OCI-LY1 (cell line): ENCODE results near the gene ELN.
A peak's percentile ranks its signal among the peaks of the same experiment; 100 is the strongest.

Experiments
- H2AFZ ChIP-seq: fragments of 200-600 bp; sonication (generic), shearing (Covaris generic); 2 replicates; pipeline ENCODE4 v1.6.0; 2014; ENCODE audit warnings: antibody characterized with exemption, mild to moderate bottlenecking, low read length
- H3F3A ChIP-seq: fragments of 200-600 bp; sonication (generic), shearing (Covaris generic); 2 replicates; pipeline ENCODE4 v1.6.0; 2014; ENCODE audit warnings: mild to moderate bottlenecking, antibody characterized with exemption, low read length, moderate library complexity; ENCODE audit not compliant: insufficient read depth
- H3K27ac ChIP-seq: fragments of 200-600 bp; sonication (generic); 2 replicates; pipeline ENCODE4 v1.5.1; 2014; ENCODE audit warnings: low read length, mixed run types, mild to moderate bottlenecking, low read depth; ENCODE audit not compliant: poor library complexity, severe bottlenecking
- H3K27me3 ChIP-seq: fragments of 200-600 bp; sonication (generic); 2 replicates; pipeline ENCODE4 v1.6.0; 2014; ENCODE audit warnings: antibody characterized with exemption, mild to moderate bottlenecking, low read length, moderate library complexity; ENCODE audit not compliant: insufficient read depth
- H3K36me3 ChIP-seq: fragments of 200-600 bp; sonication (generic); 2 replicates; pipeline ENCODE4 v1.6.1; 2014; ENCODE audit warnings: mild to moderate bottlenecking, antibody characterized with exemption, low read length, moderate library complexity, mixed read lengths; ENCODE audit not compliant: insufficient read depth
- H3K4me1 ChIP-seq: fragments of 200-600 bp; sonication (generic); 2 replicates; pipeline ENCODE4 v1.5.1; 2014; ENCODE audit warnings: mild to moderate bottlenecking, low read length, moderate library complexity; ENCODE audit not compliant: insufficient read depth, severe bottlenecking
- H3K4me2 ChIP-seq: fragments of 200-600 bp; sonication (generic), shearing (Covaris generic); 2 replicates; pipeline ENCODE4 v1.6.1; 2014; ENCODE audit warnings: low read length
- H3K4me3 ChIP-seq: fragments of 200-600 bp; sonication (generic); 2 replicates; pipeline ENCODE4 v1.5.1; 2014; ENCODE audit warnings: low read length, low read depth, mild to moderate bottlenecking, mixed read lengths; ENCODE audit not compliant: poor library complexity, severe bottlenecking
- H3K79me2 ChIP-seq: fragments of 200-600 bp; shearing (Covaris generic); 2 replicates; pipeline ENCODE4 v1.6.1; 2016; ENCODE audit warnings: mixed run types, low read length, mixed read lengths; ENCODE audit not compliant: insufficient read depth
- H3K9ac ChIP-seq: fragments of 200-600 bp; sonication (generic), shearing (Covaris generic); 2 replicates; pipeline ENCODE4 v1.6.1; 2014; ENCODE audit warnings: mild to moderate bottlenecking, low read length, mixed read lengths
- H3K9me2 ChIP-seq: fragments of 200-600 bp; sonication (generic), shearing (Covaris generic); 2 replicates; pipeline ENCODE4 v1.6.1; 2014; ENCODE audit warnings: low read depth, mild to moderate bottlenecking, low read length, mixed read lengths
- H3K9me3 ChIP-seq: fragments of 200-600 bp; shearing (Covaris generic); 2 replicates; pipeline ENCODE4 v1.6.1; 2014; ENCODE audit warnings: low read length, mixed read lengths
- H4K20me1 ChIP-seq: fragments of 200-600 bp; sonication (generic), shearing (Covaris generic); 2 replicates; pipeline ENCODE4 v1.6.0; 2016; ENCODE audit warnings: mild to moderate bottlenecking, low read length; ENCODE audit not compliant: insufficient read depth
- EZH2 ChIP-seq: fragments of 200-600 bp; sonication (generic), shearing (Covaris generic); IDR thresholded peaks from 2 replicates; pipeline ENCODE4 v1.8.0; 2017; ENCODE audit warnings: borderline replicate concordance, mixed run types, mild to moderate bottlenecking, antibody characterized with exemption, low read length, moderate library complexity, mixed read lengths
- TF ChIP-seq, protein P1 (sequence below): fragments of 200-600 bp; sonication (generic), shearing (Covaris generic); IDR thresholded peaks from 2 replicates; pipeline ENCODE4 v1.5.1; 2017; ENCODE audit warnings: mild to moderate bottlenecking, antibody characterized with exemption, low read length, moderate library complexity, mixed read lengths

Gene ELN

DNA sequence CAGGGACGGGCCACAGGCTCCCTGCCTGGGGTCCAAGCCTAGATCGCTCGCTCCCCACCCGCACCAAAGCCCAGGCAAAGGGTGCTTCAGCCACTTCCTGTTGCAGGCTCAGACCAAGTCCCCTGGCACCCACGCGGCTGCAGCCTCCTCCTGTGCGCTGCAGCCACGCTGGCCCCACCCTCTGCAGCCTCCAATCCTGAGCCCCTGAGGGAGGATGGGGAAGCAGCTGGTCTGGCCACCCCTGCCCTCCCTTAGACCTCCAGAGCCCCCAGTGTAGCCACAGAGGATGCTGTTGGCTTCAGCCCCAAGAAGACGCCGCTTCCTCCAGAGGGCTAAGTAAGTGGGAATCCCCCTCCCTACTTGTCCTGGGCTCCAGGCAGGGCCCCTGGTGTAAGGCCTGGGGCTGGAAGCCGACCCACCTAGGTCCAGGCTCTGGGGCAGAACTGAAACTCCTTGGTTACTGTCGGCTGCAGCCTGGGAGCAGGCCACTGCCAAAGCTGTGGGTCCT is 65.0 kb downstream of the ELN start:
- TF ChIP-seq, protein P1, sequence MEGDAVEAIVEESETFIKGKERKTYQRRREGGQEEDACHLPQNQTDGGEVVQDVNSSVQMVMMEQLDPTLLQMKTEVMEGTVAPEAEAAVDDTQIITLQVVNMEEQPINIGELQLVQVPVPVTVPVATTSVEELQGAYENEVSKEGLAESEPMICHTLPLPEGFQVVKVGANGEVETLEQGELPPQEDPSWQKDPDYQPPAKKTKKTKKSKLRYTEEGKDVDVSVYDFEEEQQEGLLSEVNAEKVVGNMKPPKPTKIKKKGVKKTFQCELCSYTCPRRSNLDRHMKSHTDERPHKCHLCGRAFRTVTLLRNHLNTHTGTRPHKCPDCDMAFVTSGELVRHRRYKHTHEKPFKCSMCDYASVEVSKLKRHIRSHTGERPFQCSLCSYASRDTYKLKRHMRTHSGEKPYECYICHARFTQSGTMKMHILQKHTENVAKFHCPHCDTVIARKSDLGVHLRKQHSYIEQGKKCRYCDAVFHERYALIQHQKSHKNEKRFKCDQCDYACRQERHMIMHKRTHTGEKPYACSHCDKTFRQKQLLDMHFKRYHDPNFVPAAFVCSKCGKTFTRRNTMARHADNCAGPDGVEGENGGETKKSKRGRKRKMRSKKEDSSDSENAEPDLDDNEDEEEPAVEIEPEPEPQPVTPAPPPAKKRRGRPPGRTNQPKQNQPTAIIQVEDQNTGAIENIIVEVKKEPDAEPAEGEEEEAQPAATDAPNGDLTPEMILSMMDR: no peak
- peak overlapping the region; percentile 91 for H3K27ac ChIP-seq

DNA sequence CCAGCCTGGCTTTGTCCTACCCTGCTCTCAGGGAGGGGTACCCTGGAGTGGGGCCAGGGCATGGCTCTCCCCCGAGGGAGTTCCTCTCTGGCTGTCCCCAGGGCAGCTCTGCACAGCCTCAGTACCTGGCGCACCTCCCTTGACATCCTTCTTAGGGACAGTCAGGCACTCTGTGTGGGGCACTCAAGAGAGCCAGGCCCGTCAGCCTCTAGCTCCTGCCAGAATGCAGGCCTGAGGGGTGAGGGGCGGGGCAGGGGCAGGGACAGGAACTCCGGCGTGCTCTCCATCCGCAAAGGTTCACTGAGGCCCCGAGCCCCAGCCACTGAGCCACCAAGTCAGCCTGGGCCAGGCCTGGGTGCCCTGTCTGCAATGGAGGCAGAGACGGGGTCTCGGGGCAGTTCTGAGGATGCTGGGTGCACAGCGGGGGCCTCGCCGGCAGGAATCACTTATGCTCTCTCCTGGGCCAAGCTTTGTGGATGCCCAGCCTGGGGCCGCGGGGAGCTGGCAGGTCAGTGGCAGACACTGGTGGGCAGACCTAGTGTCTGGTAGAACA is 65.8 kb downstream of the ELN start:
- no peaks in the 10 kb centered on the region for H3K9me3 ChIP-seq
- 0 out of 2 replicates have a peak, but pooled peaks cover 5% of the 10 kb centered on the region for H3F3A ChIP-seq
- peak overlapping the region; percentile 66 for H3K9ac ChIP-seq
- H3K27ac ChIP-seq: peak overlapping the region; percentile 91
- peaks cover 38% of the 10 kb centered on the region for H3K4me1 ChIP-seq
- H3K27me3 ChIP-seq: no peaks in the 10 kb centered on the region
- H3K4me3 ChIP-seq: peak overlapping the region; percentile 64
- H3K9me2 ChIP-seq: no peaks in the 10 kb centered on the region
- H4K20me1 ChIP-seq: no peaks in the 10 kb centered on the region
- no peak overlapping the region for H2AFZ ChIP-seq
- H3K4me2 ChIP-seq: peak overlapping the region; percentile 78
- H3K79me2 ChIP-seq: no peaks in the 10 kb centered on the region
- H3K36me3 ChIP-seq: peaks cover 21% of the 10 kb centered on the region
- TF ChIP-seq EZH2: no peak
- TF ChIP-seq, protein P1: no peak

More for the DNA sequence above, 65.0 kb downstream of the ELN start:
- Histone ChIP-seq H3K36me3 (peaks cover 20% of the 10 kb centered on the region), H2AFZ (no peak overlapping the region), H3K4me3 (peak overlapping the region; percentile 64), H3K79me2 (no peaks in the 10 kb centered on the region), H3K4me2 (peak overlapping the region; percentile 78), H3K9me3 (no peaks in the 10 kb centered on the region), H3K9me2 (no peaks in the 10 kb centered on the region), H3F3A (0 out of 2 replicates have a peak, but pooled peaks cover 5% of the 10 kb centered on the region), H3K27me3 (no peaks in the 10 kb centered on the region), H3K4me1 (peaks cover 38% of the 10 kb centered on the region), H4K20me1 (no peaks in the 10 kb centered on the region), H3K9ac (peak overlapping the region; percentile 66)

DNA sequence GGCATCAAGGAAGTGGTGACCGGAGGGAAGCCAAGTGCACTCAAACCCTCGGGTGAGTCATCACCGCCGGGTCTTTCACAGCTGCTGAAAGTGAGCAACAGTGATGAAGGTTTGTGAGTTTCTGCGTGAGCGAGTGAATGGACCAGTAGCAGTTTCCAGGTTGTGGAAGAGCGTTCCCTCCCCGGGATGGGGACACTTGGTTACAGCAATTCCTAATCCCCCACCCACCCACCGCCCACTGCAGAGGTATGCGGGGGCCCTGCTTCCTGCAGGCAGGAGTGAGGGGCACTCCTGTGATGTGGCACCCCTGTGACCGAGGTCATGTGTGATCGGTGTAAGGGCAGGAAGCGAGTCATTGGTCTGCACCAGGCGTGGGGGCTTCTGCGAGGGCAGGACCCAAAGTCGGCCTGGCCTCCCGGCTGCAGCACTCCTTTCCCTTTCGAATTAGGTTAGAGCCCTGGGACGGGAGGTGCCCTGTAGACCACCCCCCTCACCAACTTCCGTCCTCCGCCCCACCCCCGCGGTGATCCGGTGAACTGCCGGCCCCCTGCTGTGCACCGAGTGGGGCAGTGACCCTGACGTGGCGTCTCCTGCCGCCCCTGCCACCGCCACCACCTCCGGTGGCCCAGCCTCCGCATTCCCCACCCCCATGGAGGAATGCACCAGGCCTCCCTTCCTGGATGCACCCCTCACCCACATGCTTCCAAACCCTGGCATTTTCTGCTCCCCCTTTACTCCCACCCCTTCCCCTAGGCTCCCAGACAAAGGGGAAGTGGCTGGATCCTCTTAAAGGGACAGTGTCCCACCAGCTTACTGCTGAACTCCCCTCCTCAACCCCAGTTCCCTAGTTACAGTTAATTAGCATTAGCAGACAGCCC is 66.5 kb downstream of the ELN start:
- 0 out of 2 replicates have a peak, but pooled peaks cover 5% of the 10 kb centered on the region for H3F3A ChIP-seq
- peaks cover 28% of the 10 kb centered on the region for H3K36me3 ChIP-seq
- TF ChIP-seq, protein P1: 0 out of 2 replicates have a peak, but pooled peaks have one; percentile 5
- TF ChIP-seq EZH2: no peak
- H3K9me3 ChIP-seq: no peaks in the 10 kb centered on the region
- H3K4me3 ChIP-seq: peak overlapping the region; percentile 64
- H2AFZ ChIP-seq: no peak overlapping the region
- H3K79me2 ChIP-seq: no peaks in the 10 kb centered on the region
- H3K9me2 ChIP-seq: no peaks in the 10 kb centered on the region
- H3K4me1 ChIP-seq: peaks cover 38% of the 10 kb centered on the region
- H3K27me3 ChIP-seq: no peaks in the 10 kb centered on the region
- peak overlapping the region; percentile 78 for H3K4me2 ChIP-seq
- H4K20me1 ChIP-seq: no peaks in the 10 kb centered on the region
- peak overlapping the region; percentile 91 for H3K27ac ChIP-seq
- H3K9ac ChIP-seq: peak overlapping the region; percentile 66
